Activated CD8-positive, alpha-beta memory T cell treated with anti-CD3 and anti-CD28 coated beads, Interleukin-2, amount 10 ng/mL, durations not matched to agents 7 days and 5 days (primary cell): ENCODE data around the gene DNAJC5G. TPM values are rescaled to one million over a fixed set of nuclear protein-coding genes. Genes with fewer than 3 reads are reported as not detected.

ENCODE experiments used
- ATAC-seq: fragments of 150-1000 bp; cut with Tn5 transposase; one replicate; pipeline ENCODE4 v1.10.0; 2021; ENCODE audit warnings: moderate library complexity
- CTCF ChIA-PET: fragments of 350-600 bp; sonication (Branson Sonifier 250); formaldehyde crosslinking; loops from one replicate; lab custom pipeline; 2021; ENCODE audit warnings: antibody characterized with exemption; lab: Charles Lee
- DNase-seq: peaks from one replicate; pipeline ENCODE4 v3.0.0-alpha.2; 2020
- H3K27ac Mint-ChIP-seq: one replicate; pipeline ENCODE4 v1.8.0; 2021; ENCODE audit warnings: mild to moderate bottlenecking, mixed read lengths
- H3K27me3 Mint-ChIP-seq: one replicate; pipeline ENCODE4 v1.8.0; 2021; ENCODE audit warnings: mixed read lengths
- H3K36me3 Mint-ChIP-seq: one replicate; pipeline ENCODE4 v1.8.0; 2021; ENCODE audit warnings: mild to moderate bottlenecking, mixed read lengths
- H3K4me1 Mint-ChIP-seq: one replicate; pipeline ENCODE4 v1.8.0; 2021; ENCODE audit warnings: mixed read lengths
- H3K4me3 Mint-ChIP-seq: one replicate; pipeline ENCODE4 v1.8.0; 2021; ENCODE audit warnings: mild to moderate bottlenecking, moderate library complexity, mixed read lengths
- H3K9me3 Mint-ChIP-seq: one replicate; pipeline ENCODE4 v1.8.0; 2022; ENCODE audit warnings: low read depth, mixed read lengths
- total RNA-seq, 2 experiments: library from RNA; stranded (reverse); gene quantifications; one replicate each; pipeline ENCODE4 v1.2.3, GENCODE V29; 2021

The DNAJC5G gene
- total RNA-seq, 2 experiments from 2014 or later = not detected

GRCh38 chr2:27323596-27324285 is 48.5 kb downstream of the DNAJC5G start:
- CTCF ChIA-PET = interaction anchor here (1.3 to 3.0 kb wide), 4 partner anchors 20 to 86 kb away, joined by 4 to 13 read pairs (median 8); partner anchors contain the start of genes EIF2B4, PPM1G and SNX17
- Mint-ChIP-seq H3K27me3 (no peaks in the 10 kb centered on the region), H3K36me3 (peaks cover 23% of the 10 kb centered on the region)

GRCh38 chr2:27324720-27325119 is 49.5 kb downstream of the DNAJC5G start:
- peaks cover 19% of the 10 kb centered on the region for H3K4me1 Mint-ChIP-seq
- H3K9me3 Mint-ChIP-seq = no peaks in the 10 kb centered on the region
- CTCF ChIA-PET = interaction anchor here (0.6 to 3.0 kb wide), 2 partner anchors 45 to 161 kb away, joined by 3 to 11 read pairs; partner anchors contain the start of genes EIF2B4 and SNX17
- no peaks in the 10 kb centered on the region for H3K27me3 Mint-ChIP-seq
- H3K36me3 Mint-ChIP-seq = peaks cover 25% of the 10 kb centered on the region
- H3K4me3 Mint-ChIP-seq = no peak overlapping the region
- H3K27ac Mint-ChIP-seq = no peak overlapping the region
- ATAC-seq (no peak), DNase-seq (no peak)

More at GRCh38 chr2:27323596-27324285, 48.5 kb downstream of the DNAJC5G start:
- Mint-ChIP-seq H3K9me3 (no peaks in the 10 kb centered on the region), H3K27ac (peak overlapping the region; percentile 92), H3K4me1 (peaks cover 19% of the 10 kb centered on the region), H3K4me3 (peak overlapping the region; percentile 92)
- ATAC-seq (peak; percentile 1), DNase-seq (no peak)

Other genes with a start within 250 kb of the DNAJC5G start
- gene TMEM214, start 242.5 kb upstream of the DNAJC5G start, total RNA-seq = 10 to 100 TPM; 68.7 to 86.6 TPM
- gene AGBL5, start 223.8 kb upstream of the DNAJC5G start, total RNA-seq = 10 to 100 TPM; 13.8 to 15.1 TPM
- 100 to 1,000 TPM; 248 to 318 TPM for gene OST4, start 203.8 kb upstream of the DNAJC5G start, total RNA-seq
- under 1 TPM; 0.75 to 0.79 TPM for gene EMILIN1, start 196.8 kb upstream of the DNAJC5G start, total RNA-seq
- gene KHK, start 188.7 kb upstream of the DNAJC5G start, total RNA-seq = 1 to 10 TPM; 8.0 to 8.8 TPM
- 1 to 10 TPM; 1.1 to 2.5 TPM for gene CGREF1, start 156.3 kb upstream of the DNAJC5G start, total RNA-seq
- under 1 TPM; 0.21 to 0.29 TPM for gene ABHD1, start 151.6 kb upstream of the DNAJC5G start, total RNA-seq
- gene PREB, start 140.8 kb upstream of the DNAJC5G start, total RNA-seq = 10 to 100 TPM; 61.6 to 69.4 TPM
- not detected for gene PRR30, start 136.0 kb upstream of the DNAJC5G start, total RNA-seq
- not detected for gene TCF23, start 126.4 kb upstream of the DNAJC5G start, total RNA-seq
- gene ATRAID, start 63.4 kb upstream of the DNAJC5G start, total RNA-seq = 10 to 100 TPM; 78.6 to 84.0 TPM
- 10 to 100 TPM; 35.0 to 47.9 TPM for gene SLC5A6, start 63.2 kb upstream of the DNAJC5G start, total RNA-seq
- 10 to 100 TPM; 78.6 to 99.5 TPM for gene CAD, start 58.1 kb upstream of the DNAJC5G start, total RNA-seq
- gene SLC30A3, start 12.4 kb upstream of the DNAJC5G start, total RNA-seq = under 1 TPM; 0.38 to 0.47 TPM
- under 1 TPM in 1 of 2 experiments, not detected in 1; 0.28 TPM for gene TRIM54, start 7.0 kb downstream of the DNAJC5G start, total RNA-seq
- gene UCN, start 33.0 kb downstream of the DNAJC5G start, total RNA-seq = 1 to 10 TPM; 1.1 to 2.6 TPM
- 10 to 100 TPM; 87.4 to 97.6 TPM for gene MPV17, start 47.7 kb downstream of the DNAJC5G start, total RNA-seq
- 10 to 100 TPM; 54.6 to 67.6 TPM for gene GTF3C2, start 81.3 kb downstream of the DNAJC5G start, total RNA-seq
- gene EIF2B4, start 94.9 kb downstream of the DNAJC5G start, total RNA-seq = 10 to 100 TPM; 38.6 to 43.1 TPM
- gene SNX17, start 95.2 kb downstream of the DNAJC5G start, total RNA-seq = 100 to 1,000 TPM; 101 to 125 TPM
- 10 to 100 TPM; 12.7 to 15.4 TPM for gene ZNF513, start 105.3 kb downstream of the DNAJC5G start, total RNA-seq
- 100 to 1,000 TPM; 136 to 159 TPM for gene PPM1G, start 134.2 kb downstream of the DNAJC5G start, total RNA-seq
- gene NRBP1, start 153.2 kb downstream of the DNAJC5G start, total RNA-seq = 100 to 1,000 TPM in 1 of 2 experiments, 10 to 100 TPM in 1; 88.5 to 103 TPM
- 1 to 10 TPM; 4.5 to 6.4 TPM for gene KRTCAP3, start 166.9 kb downstream of the DNAJC5G start, total RNA-seq
- gene IFT172, start 214.3 kb downstream of the DNAJC5G start, total RNA-seq = 10 to 100 TPM; 11.5 to 15.7 TPM
- gene FNDC4, start 219.8 kb downstream of the DNAJC5G start, total RNA-seq = under 1 TPM in 1 of 2 experiments, not detected in 1; 0.14 TPM
- gene GCKR, start 221.4 kb downstream of the DNAJC5G start, total RNA-seq = not detected